WTC11 (cell line): ENCODE data around the gene ERICH4.

ENCODE experiments used
- AFF4 ChIP-seq: sonication (generic); formaldehyde crosslinking; IDR thresholded peaks from 2 replicates; pipeline ENCODE4 v1.8.1; 2023; ENCODE audit warnings: mild to moderate bottlenecking, missing genetic modification reagents, borderline replicate concordance
- CTCF ChIP-seq: fragments of 200-600 bp; IDR thresholded peaks from 2 replicates; pipeline ENCODE4 v1.8.0; 2022; ENCODE audit warnings: antibody characterized with exemption
- HMGA2 ChIP-seq: fragments of 250-450 bp; sonication (Bioruptor Pico); IDR thresholded peaks from 2 replicates; pipeline ENCODE4 v1.4.0; 2021; ENCODE audit warnings: mild to moderate bottlenecking, moderate library complexity
- HMGXB4 ChIP-seq: sonication (generic); formaldehyde crosslinking; IDR thresholded peaks from 2 replicates; pipeline ENCODE4 v1.8.1; 2023; ENCODE audit warnings: mild to moderate bottlenecking, moderate library complexity, missing genetic modification reagents
- JUN ChIP-seq: sonication (generic); formaldehyde crosslinking; IDR thresholded peaks from 2 replicates; pipeline ENCODE4 v1.8.0; 2023; ENCODE audit warnings: mild to moderate bottlenecking, missing genetic modification reagents
- NFE2L1 ChIP-seq: sonication (generic); formaldehyde crosslinking; IDR thresholded peaks from 2 replicates; pipeline ENCODE4 v1.8.1; 2023; ENCODE audit warnings: missing genetic modification reagents
- NR3C1 ChIP-seq: sonication (generic); formaldehyde crosslinking; conservative IDR thresholded peaks from 2 replicates; pipeline ENCODE4 v1.8.1; 2023; ENCODE audit warnings: low read depth, mild to moderate bottlenecking, missing genetic modification reagents
- PRDM15 ChIP-seq: sonication (generic); formaldehyde crosslinking; IDR thresholded peaks from 2 replicates; pipeline ENCODE4 v1.8.0; 2022; ENCODE audit warnings: missing genetic modification reagents
- TEAD4 ChIP-seq: sonication (generic); formaldehyde crosslinking; IDR thresholded peaks from 2 replicates; pipeline ENCODE4 v1.8.0; 2022; ENCODE audit warnings: mild to moderate bottlenecking, missing genetic modification reagents
- ZBTB21 ChIP-seq: sonication (generic); formaldehyde crosslinking; IDR thresholded peaks from 2 replicates; pipeline ENCODE4 v1.8.1; 2023; ENCODE audit warnings: mild to moderate bottlenecking, missing genetic modification reagents, borderline replicate concordance
- ZNF317 ChIP-seq: sonication (generic); formaldehyde crosslinking; IDR thresholded peaks from 2 replicates; pipeline ENCODE4 v1.8.1; 2023; ENCODE audit warnings: low read depth, mild to moderate bottlenecking, moderate library complexity, missing genetic modification reagents, borderline replicate concordance
- ZNF425 ChIP-seq: fragments of 250-450 bp; sonication (Bioruptor Pico); conservative IDR thresholded peaks from 2 replicates; pipeline ENCODE4 v1.9.0; 2021; ENCODE audit warnings: mild to moderate bottlenecking

GRCh38 chr19:41449865-41450178 lies 6.9 kb downstream of the ERICH4 start:
- TF ChIP-seq ZNF425 (no peak), CTCF (no peak), TEAD4 (CRISPR knock-in tag) (no peak), NFE2L1 (CRISPR knock-in tag) (no peak), HMGA2 (CRISPR knock-in tag) (no peak), ZBTB21 (CRISPR knock-in tag) (no peak), AFF4 (CRISPR knock-in tag) (no peak), PRDM15 (CRISPR knock-in tag) (no peak), JUN (no peak), ZNF317 (CRISPR knock-in tag) (no peak), HMGXB4 (CRISPR knock-in tag) (no peak), NR3C1 (CRISPR knock-in tag) (no peak)
